Gastroesophageal sphincter (tissue), 4 donors: Measurements from ENCODE around the gene VEPH1. TPM values are rescaled to one million over a fixed set of nuclear protein-coding genes. Genes with fewer than 3 reads are reported as not detected.

Experiments
- ATAC-seq: fragments of 150-250 bp; one replicate; pipeline ENCODE4 v1.9.1; 2016; ENCODE audit warnings: mild to moderate bottlenecking, moderate library complexity
- H3K27ac ChIP-seq, 4 donors: fragments of 200-600 bp; sonication (generic) in 3 of 4; 1 replicate in 3 of 4; 2 replicates in 1 of 4; pipeline ENCODE4 v1.5.1; 2016 to 2019
- H3K27me3 ChIP-seq: fragments of 200-600 bp; sonication (generic); one replicate; pipeline ENCODE4 v1.5.1; 2019
- H3K36me3 ChIP-seq, 2 donors: fragments of 200-600 bp; sonication (generic); one replicate each; pipeline ENCODE4 v1.5.1; 2019; ENCODE audit warnings: control low read depth in 1 of 2
- H3K4me1 ChIP-seq, 3 donors: fragments of 200-600 bp; sonication (generic); 1 replicate in 2 of 3; 2 replicates in 1 of 3; pipeline ENCODE4 v1.5.1; 2016 to 2019; ENCODE audit warnings: control low read depth in 2 of 3
- H3K4me3 ChIP-seq, 2 donors: fragments of 200-600 bp; sonication (generic); one replicate each; pipeline ENCODE4 v1.5.1; 2019; ENCODE audit warnings: mild to moderate bottlenecking in 1 of 2, moderate library complexity in 1 of 2
- H3K9me3 ChIP-seq, 3 donors: fragments of 200-600 bp; sonication (generic); one replicate each; pipeline ENCODE4 v1.5.1; 2017 to 2019; ENCODE audit warnings: control low read depth in 2 of 3
- EP300 ChIP-seq: sonication (generic); formaldehyde crosslinking; IDR thresholded peaks from one replicate; pipeline ENCODE4 v1.6.1; 2017; ENCODE audit warnings: antibody characterized with exemption, mild to moderate bottlenecking
- POLR2A ChIP-seq, 2 donors: fragments of 450-650 bp; IDR thresholded peaks; one replicate each; pipeline ENCODE4 v1.6.1; 2017; ENCODE audit warnings: antibody characterized with exemption in 2 of 2, mild to moderate bottlenecking in 2 of 2, moderate library complexity in 1 of 2
- POLR2AphosphoS5 ChIP-seq: sonication (generic); formaldehyde crosslinking; IDR thresholded peaks from one replicate; pipeline ENCODE4 v1.6.1; 2017; ENCODE audit warnings: antibody characterized with exemption
- WGBS, 2 donors: methylation state at CpG; one replicate each; pipeline ENCODE4 v1.1.5; 2018; ENCODE audit warnings: low coverage in 1 of 2; 5-methylcytosine and 5-hydroxymethylcytosine counted together
- total RNA-seq, 4 donors: library from RNA; depleted of rRNA; stranded (reverse); fragments of >200 nt; gene quantifications; one replicate each; pipeline ENCODE4 v1.1.0, GENCODE V29; 2016
- TF ChIP-seq, protein P1 (sequence below), 4 experiments: fragments of 200-600 bp in 2 of 4; fragments of 450-650 bp in 2 of 4; sonication (generic) in 1 of 4; IDR thresholded peaks; one replicate each; pipeline ENCODE4 v1.5.1; 2017 to 2019; ENCODE audit warnings: antibody characterized with exemption in 4 of 4, mild to moderate bottlenecking in 2 of 4, moderate library complexity in 2 of 4

The VEPH1 gene
- total RNA-seq, 4 donors from 2014 or later: 0.62 to 2.3 (median 1.7) TPM

DNA sequence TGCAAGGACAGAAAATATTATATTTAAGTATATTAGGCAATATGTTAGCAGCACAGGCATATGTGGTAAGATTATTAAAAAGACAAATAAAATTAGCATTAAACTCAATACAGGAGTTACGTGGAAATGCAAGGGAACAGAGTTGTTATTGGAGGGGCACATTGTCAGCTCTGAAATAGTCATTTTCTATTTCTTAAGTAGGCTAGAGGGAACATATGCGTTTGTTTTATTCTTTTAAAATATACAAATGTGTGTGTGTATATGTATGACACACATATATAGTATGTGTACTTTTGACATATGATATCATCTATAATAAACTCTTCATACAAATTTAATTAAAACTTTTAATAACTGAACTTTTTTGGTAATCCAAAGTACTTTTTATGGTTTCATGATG, 22.8 kb upstream of the VEPH1 start:
- no peak for ATAC-seq

GRCh38 chr3:157523814-157524213, 20.6 kb upstream of the VEPH1 start:
- Histone ChIP-seq H3K27ac (no peak overlapping the region), H3K36me3 (no peaks in the 10 kb centered on the region), H3K9me3 (peaks cover 0 to 2% (median 0%) of the 10 kb centered on the region in 3 donors), H3K4me1 (peaks cover 0 to 7% (median 0%) of the 10 kb centered on the region in 3 donors), H3K27me3 (no peaks in the 10 kb centered on the region), H3K4me3 (no peak overlapping the region)
- WGBS, 2 donors: 100% methylated on average over 1 of the region's 1 CpG
- TF ChIP-seq, protein P1, sequence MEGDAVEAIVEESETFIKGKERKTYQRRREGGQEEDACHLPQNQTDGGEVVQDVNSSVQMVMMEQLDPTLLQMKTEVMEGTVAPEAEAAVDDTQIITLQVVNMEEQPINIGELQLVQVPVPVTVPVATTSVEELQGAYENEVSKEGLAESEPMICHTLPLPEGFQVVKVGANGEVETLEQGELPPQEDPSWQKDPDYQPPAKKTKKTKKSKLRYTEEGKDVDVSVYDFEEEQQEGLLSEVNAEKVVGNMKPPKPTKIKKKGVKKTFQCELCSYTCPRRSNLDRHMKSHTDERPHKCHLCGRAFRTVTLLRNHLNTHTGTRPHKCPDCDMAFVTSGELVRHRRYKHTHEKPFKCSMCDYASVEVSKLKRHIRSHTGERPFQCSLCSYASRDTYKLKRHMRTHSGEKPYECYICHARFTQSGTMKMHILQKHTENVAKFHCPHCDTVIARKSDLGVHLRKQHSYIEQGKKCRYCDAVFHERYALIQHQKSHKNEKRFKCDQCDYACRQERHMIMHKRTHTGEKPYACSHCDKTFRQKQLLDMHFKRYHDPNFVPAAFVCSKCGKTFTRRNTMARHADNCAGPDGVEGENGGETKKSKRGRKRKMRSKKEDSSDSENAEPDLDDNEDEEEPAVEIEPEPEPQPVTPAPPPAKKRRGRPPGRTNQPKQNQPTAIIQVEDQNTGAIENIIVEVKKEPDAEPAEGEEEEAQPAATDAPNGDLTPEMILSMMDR (IDR thresholded peaks at IDR 0.05): no peak
- TF ChIP-seq POLR2AphosphoS5 (no peak), POLR2A (IDR thresholded peaks at IDR 0.05) (no peak), EP300 (no peak)
- no peak for ATAC-seq

More for the DNA sequence above, 22.8 kb upstream of the VEPH1 start:
- Histone ChIP-seq H3K9me3 (no peaks in the 10 kb centered on the region), H3K27ac (no peak overlapping the region), H3K36me3 (no peaks in the 10 kb centered on the region), H3K4me3 (no peak overlapping the region), H3K4me1 (no peaks in the 10 kb centered on the region), H3K27me3 (no peaks in the 10 kb centered on the region)
- no peak for TF ChIP-seq POLR2AphosphoS5
- no peak for TF ChIP-seq POLR2A (IDR thresholded peaks at IDR 0.05)
- no peak for TF ChIP-seq EP300
- TF ChIP-seq, protein P1 (IDR thresholded peaks at IDR 0.05): no peak
- WGBS, 2 donors: 83 to 84% methylated on average over 2 of the region's 2 CpGs

DNA sequence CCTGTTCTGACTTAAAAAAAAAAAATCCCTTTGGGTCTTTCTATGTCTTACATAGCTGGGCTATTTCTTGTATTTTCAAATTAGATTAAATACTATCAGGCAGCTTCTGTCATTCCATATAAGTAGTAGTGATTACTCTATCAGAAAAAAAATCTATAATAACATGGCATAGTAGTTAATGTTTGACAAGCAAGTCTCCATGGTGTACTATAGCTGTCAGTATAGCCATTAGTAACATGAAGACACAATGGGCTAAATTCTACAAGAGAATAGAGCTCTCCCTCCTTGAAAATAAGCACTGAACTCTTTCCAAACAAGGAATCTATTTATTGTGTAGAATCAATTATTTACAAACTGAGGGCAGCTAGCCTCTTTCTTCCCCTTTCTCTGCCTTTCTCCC, 19.4 kb upstream of the VEPH1 start:
- no peaks in the 10 kb centered on the region for H3K27me3 ChIP-seq
- TF ChIP-seq, protein P1 (IDR thresholded peaks at IDR 0.05): no peak
- TF ChIP-seq POLR2AphosphoS5 (no peak), EP300 (no peak), POLR2A (IDR thresholded peaks at IDR 0.05) (no peak)
- no peak overlapping the region for H3K4me3 ChIP-seq
- no peak overlapping the region for H3K27ac ChIP-seq
- peaks cover 0 to 5% (median 0%) of the 10 kb centered on the region in 3 donors for H3K9me3 ChIP-seq
- ATAC-seq: no peak
- no peaks in the 10 kb centered on the region for H3K36me3 ChIP-seq
- H3K4me1 ChIP-seq: peaks cover 0 to 7% (median 0%) of the 10 kb centered on the region in 3 donors

DNA sequence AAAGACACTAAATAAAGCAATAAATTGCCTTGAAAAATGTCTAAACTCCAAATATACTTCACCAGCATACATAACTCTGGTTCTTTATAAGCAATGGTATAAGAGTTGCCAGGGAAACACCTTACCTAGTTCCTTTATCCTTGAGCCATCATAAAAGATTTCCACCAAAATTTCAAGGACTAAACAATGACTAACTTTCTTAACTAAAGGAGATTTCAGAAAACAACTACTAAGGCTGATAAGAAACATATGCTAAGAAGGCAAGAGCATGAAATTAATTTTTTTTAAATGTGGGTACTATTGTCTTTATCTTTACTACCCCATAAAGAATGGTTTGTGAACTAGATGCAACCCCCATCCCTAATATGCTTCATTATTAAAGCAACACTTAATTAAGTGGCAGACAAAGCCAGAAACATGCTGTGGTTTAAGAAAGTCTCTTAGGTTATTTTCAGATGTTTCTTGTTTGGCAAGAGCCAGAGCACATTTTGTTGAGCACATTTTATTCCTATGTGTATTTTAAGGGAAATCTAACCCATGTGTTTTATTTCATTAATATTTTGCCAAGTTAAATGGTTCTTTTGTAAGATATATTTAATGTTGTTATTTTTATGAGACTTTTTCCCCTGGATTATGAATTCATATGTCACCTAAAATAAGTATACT, 17.4 kb upstream of the VEPH1 start:
- Histone ChIP-seq H3K27ac (peak overlapping the region in 2 of 4 donors; percentile 38 to 53), H3K9me3 (peaks cover 0 to 5% (median 0%) of the 10 kb centered on the region in 3 donors), H3K36me3 (no peaks in the 10 kb centered on the region), H3K4me1 (peaks cover 0 to 7% (median 0%) of the 10 kb centered on the region in 3 donors), H3K27me3 (no peaks in the 10 kb centered on the region), H3K4me3 (no peak overlapping the region)
- ATAC-seq: peak; percentile 69
- TF ChIP-seq EP300: no peak
- TF ChIP-seq POLR2AphosphoS5: peak; percentile 25

GRCh38 chr3:157518881-157519280, 15.7 kb upstream of the VEPH1 start:
- TF ChIP-seq, protein P1 (IDR thresholded peaks at IDR 0.05): no peak
- TF ChIP-seq EP300: no peak
- no peak for TF ChIP-seq POLR2AphosphoS5
- no peak for TF ChIP-seq POLR2A (IDR thresholded peaks at IDR 0.05)

More at GRCh38 chr3:157518881-157519280, 15.7 kb upstream of the VEPH1 start:
- H3K9me3 ChIP-seq: peaks cover 0 to 5% (median 0%) of the 10 kb centered on the region in 3 donors
- no peak for ATAC-seq
- no peak overlapping the region for H3K4me3 ChIP-seq
- no peaks in the 10 kb centered on the region for H3K27me3 ChIP-seq
- 100% methylated on average over 1 of the region's 1 CpG for WGBS, 2 donors
- H3K4me1 ChIP-seq: peaks cover 0 to 7% (median 0%) of the 10 kb centered on the region in 3 donors
- H3K27ac ChIP-seq: no peak overlapping the region
- no peaks in the 10 kb centered on the region for H3K36me3 ChIP-seq
